GM18870 (cell line): Measurements from ENCODE around the gene SMIM9.
A peak's percentile ranks its signal among the peaks of the same experiment; 100 is the strongest.
"Not testable (repeated sequence)": the region's sequence is repeated elsewhere in the genome, so short reads cannot be mapped to it uniquely, and the experiment has no call there.

ENCODE experiments used
- ATAC-seq: cut with Tn5 transposase; IDR thresholded peaks from one replicate; pipeline ENCODE4 v1.9.1; 2021; ENCODE audit warnings: moderate library complexity; ENCODE audit not compliant: unreplicated experiment

Gene SMIM9

GRCh38 chrX:154834562-154834961, at the start of gene SMIM9:
Gene SMIM9 (minus strand): TSS chrX:154834662. CDS start chrX:154830856, 3,806 bp downstream.
- no peak for ATAC-seq

GRCh38 chrX:154884069-154884468, 49.6 kb upstream of the SMIM9 start:
- not testable (repeated sequence) for ATAC-seq

DNA sequence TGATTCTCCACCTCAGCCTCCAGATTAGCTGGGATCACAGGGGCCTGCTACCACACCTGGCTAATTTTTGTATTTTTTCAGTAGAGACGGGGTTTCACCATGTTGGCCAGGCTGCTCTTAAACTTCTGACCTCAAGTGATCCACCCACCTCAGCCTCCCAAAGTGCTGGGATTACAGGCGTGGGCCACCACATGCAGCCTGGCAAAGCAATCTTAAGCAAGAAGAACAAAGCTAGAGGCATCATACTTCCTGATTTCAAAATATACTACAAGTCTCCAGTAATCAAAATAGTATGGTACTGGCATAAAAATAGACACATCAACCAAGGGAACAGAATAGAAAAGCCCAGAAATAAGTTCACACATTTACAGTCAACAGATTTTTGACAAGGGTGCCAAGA, 38.9 kb upstream of the SMIM9 start:
- ATAC-seq, result no peak

GRCh38 chrX:154868522-154868921, 34.1 kb upstream of the SMIM9 start:
- ATAC-seq, result not testable (repeated sequence)

DNA sequence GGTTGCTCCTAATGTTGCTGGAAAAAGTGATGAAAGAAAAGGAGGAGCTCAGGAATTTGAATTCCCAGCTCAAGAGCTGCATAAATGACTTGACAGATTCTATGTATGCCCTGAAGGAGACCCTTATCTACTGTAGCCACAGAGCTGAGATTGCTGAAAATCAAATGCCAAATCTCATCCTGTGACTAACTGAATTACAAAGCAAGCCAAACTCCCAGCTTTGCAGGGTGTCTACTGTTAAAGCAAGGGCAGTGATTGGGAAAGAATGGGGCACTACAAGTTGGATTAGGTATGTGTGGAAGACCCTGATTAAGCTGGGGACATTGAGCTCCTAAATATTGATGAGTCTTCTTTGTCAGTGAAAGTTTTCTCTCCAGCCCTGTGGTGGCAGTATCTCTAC, 20.8 kb upstream of the SMIM9 start:
- no peak for ATAC-seq

GRCh38 chrX:154850957-154851611, 16.6 kb upstream of the SMIM9 start:
- no peak for ATAC-seq

DNA sequence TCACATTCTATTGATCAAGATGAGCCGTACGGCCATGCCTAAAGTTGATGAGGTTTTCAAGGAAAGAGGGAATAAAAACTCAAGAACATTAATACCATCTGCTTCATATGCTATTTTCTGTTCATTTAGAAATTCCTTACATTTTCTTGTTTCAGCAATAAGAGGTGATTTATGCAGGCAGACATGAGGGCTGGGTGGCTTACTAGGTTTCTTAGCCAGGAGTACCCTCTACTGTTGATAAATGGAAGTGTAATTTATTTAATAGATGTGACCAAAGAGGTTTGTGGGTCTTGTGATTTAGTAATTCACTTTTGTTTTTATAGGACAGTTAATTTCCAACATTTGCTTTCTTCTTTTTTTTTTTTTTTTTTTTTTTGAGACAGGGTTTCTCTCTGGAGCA, 6.4 kb upstream of the SMIM9 start:
- ATAC-seq, result no peak

DNA sequence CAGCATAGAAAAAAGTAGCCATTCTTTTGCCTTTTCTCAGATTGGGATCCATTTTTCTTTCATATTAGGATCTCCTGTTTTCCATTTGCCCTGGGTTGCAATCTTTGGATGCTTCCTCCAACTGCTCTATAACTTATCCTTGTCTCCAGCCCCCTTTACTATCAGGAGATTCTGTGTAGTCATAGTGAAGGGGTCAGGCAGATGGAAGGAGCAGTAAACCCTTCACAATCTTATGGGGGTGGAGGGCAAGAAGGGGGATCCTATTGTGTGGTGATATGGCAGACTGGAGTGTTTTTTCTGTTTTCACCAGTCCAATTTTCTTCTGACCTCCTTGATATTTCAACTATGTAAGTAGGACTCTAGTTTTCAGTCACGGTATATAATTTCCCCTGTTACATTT, 1.7 kb upstream of the SMIM9 start:
- no peak for ATAC-seq

DNA sequence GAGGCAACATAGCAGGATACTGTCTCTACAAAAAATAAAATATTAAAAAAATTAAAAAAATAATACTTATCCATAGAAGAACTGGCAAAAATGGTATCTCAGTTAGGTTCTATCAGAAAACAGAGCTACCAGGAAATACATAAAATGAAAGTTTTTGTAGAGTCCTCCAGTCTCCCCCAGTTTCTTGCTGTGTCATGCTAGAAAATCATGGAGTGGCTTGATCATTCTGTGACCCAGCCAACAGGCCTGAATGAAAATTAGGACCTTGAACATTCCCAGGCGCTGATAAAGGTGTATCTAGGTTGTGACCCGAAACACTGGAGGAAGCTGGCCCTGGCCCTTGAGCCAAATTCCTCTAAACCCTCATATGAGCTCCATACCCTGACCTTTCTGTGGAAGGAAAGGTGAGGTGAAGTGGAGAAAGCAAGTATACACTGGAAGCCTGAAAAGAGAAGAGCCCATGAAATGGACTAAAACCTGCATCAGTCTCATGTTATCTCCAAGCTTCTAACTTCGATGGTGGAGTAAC, 652 bp downstream of the SMIM9 start:
- no peak for ATAC-seq

GRCh38 chrX:154829926-154830442, 4.5 kb downstream of the SMIM9 start:
- ATAC-seq, result no peak

GRCh38 chrX:154829134-154829533, 5.3 kb downstream of the SMIM9 start:
- no peak for ATAC-seq

DNA sequence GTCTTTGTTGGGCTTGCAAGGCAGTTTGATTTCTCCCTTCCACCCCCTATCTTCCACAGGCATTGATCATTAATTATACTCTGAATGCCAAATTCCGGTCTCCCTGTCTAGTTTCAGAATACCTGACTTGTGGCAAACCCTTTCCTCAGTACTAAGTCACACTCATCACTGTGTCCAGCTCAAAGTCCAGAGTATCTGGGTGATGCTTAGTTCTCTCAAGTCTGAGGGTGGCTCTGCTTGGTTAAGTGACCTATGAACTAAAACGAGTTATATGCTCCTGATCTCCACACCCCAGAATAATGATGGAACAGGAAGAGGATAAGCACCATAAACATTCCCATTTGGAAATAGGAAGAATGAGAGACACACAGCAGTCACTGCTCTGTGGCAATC, 6.5 kb downstream of the SMIM9 start:
- peak; percentile 7 for ATAC-seq

- ATAC-seq, result peak; percentile 94
Observed at GRCh38 chrX:154827194-154828015, 7.1 kb downstream of the SMIM9 start.

- not testable (repeated sequence) for ATAC-seq
Observed at GRCh38 chrX:154825586-154825985, 8.9 kb downstream of the SMIM9 start.

DNA sequence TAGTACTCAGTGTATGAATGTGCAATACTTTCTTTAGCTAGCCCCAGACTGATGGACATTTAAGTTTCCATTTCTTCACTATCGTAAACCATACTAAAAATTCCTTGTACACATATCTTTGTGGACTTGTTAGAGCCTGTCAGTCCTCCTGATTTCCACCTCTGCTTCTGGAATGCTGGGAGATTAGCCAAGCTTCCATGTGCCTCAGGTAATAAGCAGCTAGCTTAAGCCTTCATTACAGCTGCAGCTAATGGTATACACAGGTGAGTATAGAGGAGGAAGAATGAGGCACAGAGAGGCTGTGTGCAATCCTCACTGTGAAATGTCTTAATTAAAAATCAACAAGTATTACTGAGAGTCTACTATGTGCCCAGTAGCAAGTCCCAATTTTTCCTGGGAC, 9.8 kb downstream of the SMIM9 start:
- no peak for ATAC-seq

DNA sequence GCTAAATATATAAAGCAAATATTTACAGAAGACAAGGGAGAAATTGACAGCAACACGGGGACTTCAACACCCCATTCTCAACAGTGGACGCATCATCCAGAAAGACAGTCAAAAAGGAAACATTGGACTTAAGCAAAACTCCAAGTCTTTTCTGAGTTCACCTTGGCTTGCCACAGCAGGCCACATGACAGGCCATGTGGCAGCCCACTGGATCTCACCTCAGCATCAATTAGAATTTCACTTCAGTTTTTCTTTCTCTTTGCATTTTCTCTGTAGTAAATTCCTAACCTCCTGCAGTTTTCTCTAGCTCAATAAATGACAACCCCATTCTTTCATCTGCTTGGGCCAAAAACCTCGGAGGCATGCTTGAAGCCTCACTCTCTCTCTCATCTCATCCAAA, 12.4 kb downstream of the SMIM9 start:
- no peak for ATAC-seq

DNA sequence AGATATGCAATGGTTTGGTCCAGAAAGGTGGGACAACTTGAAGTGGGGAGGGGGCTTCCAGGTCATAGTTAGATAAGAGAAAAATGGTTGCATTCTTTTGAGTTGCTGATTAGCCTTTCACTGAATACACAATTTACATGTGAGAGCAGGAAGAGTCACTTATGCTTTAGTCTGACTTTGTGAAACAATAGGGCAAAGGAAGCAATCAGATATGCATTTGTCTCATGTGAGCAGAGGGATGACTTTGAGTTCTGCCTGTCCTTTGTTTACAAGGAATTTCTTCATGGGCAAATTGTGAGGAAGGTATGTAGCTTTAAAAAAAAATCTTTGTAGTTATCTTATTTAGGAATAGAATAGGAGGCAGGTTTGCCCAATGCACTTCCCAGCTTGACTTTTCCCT, 12.9 kb downstream of the SMIM9 start:
- no peak for ATAC-seq

GRCh38 chrX:154819771-154820341, 14.6 kb downstream of the SMIM9 start:
- ATAC-seq, result no peak

DNA sequence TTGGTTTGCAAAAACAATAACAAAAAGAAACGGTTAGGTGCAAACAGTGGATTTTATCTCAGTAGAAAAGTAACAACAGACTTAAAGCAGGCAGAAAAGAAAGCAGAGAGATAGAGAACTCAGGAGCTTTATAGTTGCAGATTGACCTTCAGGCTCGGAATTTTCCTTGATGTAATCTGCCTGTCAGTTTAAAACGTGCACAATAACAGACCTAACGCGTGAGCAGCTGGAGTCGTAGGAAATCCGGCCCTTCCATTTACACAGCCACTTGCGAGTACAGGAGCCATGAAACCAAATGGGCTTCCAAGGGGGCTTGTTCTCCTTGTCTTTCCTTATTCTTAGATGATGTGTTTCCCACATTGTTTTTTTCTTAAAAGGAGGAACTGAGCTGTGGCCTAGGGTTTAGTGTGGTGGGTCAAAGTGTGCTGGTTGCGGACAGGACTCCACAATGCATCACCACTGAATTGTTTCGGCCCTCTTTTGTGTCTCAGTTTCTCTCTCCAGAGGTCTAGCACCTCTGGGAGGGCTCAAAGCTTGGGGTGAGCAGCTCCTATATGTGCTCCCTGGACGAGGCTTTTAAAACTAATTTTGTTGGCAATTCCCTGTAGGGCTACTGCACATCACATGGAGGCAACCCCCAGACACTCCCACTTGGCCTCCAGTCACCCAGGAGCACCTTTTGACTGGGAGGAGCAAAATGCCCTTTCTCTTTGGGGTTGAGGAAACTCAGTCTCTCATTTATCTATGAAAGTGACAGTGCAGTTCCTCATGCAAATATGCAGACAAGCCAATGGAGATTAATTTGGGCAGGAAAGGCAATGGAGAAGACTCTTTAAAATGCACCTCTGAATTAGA, 15.3 kb downstream of the SMIM9 start:
- ATAC-seq, result no peak

DNA sequence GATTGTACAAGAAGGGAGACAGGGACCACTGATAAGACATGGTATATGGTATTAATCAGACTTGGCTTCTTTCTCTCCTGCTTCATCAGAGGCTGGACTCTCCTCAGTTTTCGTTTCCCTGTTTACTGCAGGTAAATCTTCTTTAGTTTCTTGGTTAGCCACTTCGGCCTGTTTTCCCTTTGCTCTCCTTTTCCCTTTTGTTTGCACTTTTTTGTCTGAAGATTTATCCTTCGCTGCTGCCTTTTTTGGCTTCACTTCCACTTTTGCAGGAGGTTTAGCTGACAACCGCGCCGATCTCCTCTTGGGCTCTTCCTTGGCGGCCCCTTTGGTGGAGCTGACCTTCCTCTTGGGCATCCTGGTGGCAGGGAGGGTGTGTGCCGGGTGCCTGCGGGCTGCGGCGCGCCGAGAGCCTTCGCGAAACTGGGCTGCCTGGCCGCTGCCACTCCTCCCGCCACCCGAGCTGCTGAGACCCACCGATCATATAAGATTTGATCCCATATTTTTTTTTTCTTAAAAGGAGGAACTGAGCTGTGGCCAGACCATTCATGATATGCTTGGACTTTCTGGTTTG, 17.3 kb downstream of the SMIM9 start:
- not testable (repeated sequence) for ATAC-seq
